Adrenal gland (tissue), 12 donors: ENCODE data around the gene RHBDF2. TPM values are rescaled to one million over a fixed set of nuclear protein-coding genes. Genes with fewer than 3 reads are reported as not detected.

Source experiments
- DNase-seq, 7 donors: peaks; one replicate each; pipeline ENCODE4 v3.0.0-alpha.2; 2019 to 2020
- H3K27ac ChIP-seq, 5 donors: fragments of 200-600 bp; sonication (generic) in 4 of 5; 1 replicate in 3 of 5; 2 replicates in 2 of 5; pipeline versions ENCODE4 v1.5.1 to v1.8.0; 2016 to 2020; ENCODE audit warnings: mild to moderate bottlenecking in 1 of 5
- H3K27me3 ChIP-seq: fragments of 200-600 bp; 2 replicates; pipeline ENCODE4 v1.8.0; 2021
- H3K36me3 ChIP-seq, 2 donors: fragments of 200-600 bp; replicated peaks in 1 of 2; 1 replicate in 1 of 2; 2 replicates in 1 of 2; pipeline versions ENCODE4 v1.5.1 to v1.8.0; 2018 to 2022
- H3K4me1 ChIP-seq, 2 donors: fragments of 200-600 bp; replicated peaks in 1 of 2; 1 replicate in 1 of 2; 2 replicates in 1 of 2; pipeline versions ENCODE4 v1.5.1 to v1.8.0; 2018 to 2021
- H3K4me3 ChIP-seq, 4 donors: fragments of 200-600 bp; sonication (generic) in 3 of 4; one replicate each; pipeline ENCODE4 v1.5.1; 2016 to 2018
- H3K9me3 ChIP-seq, 3 donors: fragments of 200-600 bp; sonication (generic) in 1 of 3; replicated peaks in 1 of 3; 1 replicate in 2 of 3; 2 replicates in 1 of 3; pipeline versions ENCODE4 v1.5.1 to v1.8.0; 2016 to 2021
- CTCF ChIP-seq, 6 experiments: fragments of 450-650 bp in 4 of 6; fragments of 200-600 bp in 2 of 6; sonication (generic) in 1 of 6; IDR thresholded peaks; 1 replicate in 5 of 6; 2 replicates in 1 of 6; pipeline versions ENCODE4 v1.5.1 to v1.8.0; 2016 to 2021; ENCODE audit warnings: antibody characterized with exemption in 6 of 6, mild to moderate bottlenecking in 2 of 6, moderate library complexity in 1 of 6
- POLR2A ChIP-seq, 2 donors: fragments of 450-650 bp; IDR thresholded peaks; one replicate each; pipeline ENCODE4 v1.6.1; 2017; ENCODE audit warnings: antibody characterized with exemption in 2 of 2, mild to moderate bottlenecking in 2 of 2, moderate library complexity in 1 of 2
- WGBS, 4 donors: extraction: QIAGEN DNeasy Blood & Tissue Kit in 2 of 4; methylation state at CpG; one replicate each; pipeline versions ENCODE4 v1.1.5 to v1.1.7; 2013 to 2017; 5-methylcytosine and 5-hydroxymethylcytosine counted together
- intact Hi-C, 2 donors: fragments of 100-400 bp; cut with DNase I; formaldehyde crosslinking; loops; one replicate each; pipeline versions ENCODE4 v1.14.1 to v1.15.0; 2022 to 2023
- polyA plus RNA-seq, 3 donors: library from polyadenylated mRNA; stranded (reverse); fragments of 200-250 nt in 2 of 3; fragments of 350-450 nt in 1 of 3; fragmentation: Illumina TruSeq in 1 of 3; extraction: RNeasy Lipid Tissue Mini Kit (QIAGEN cat#74804) in 1 of 3; gene quantifications; one replicate each; pipeline ENCODE4 v1.2.3, GENCODE V29; 2013 to 2014
- total RNA-seq, 9 donors: library from RNA; depleted of rRNA in 4 of 9; stranded (reverse); fragments of >200 nt in 4 of 9; fragments of 120-200 nt in 1 of 9; fragmentation: NEBNext Ultra II Directional in 1 of 9; extraction: Animal tissue kit (Norgen Biotek cat#: 25700) in 1 of 9; gene quantifications; one replicate each; pipeline versions ENCODE4 v1.1.0 to v1.2.4, GENCODE V29; 2013 to 2023
- donor health status: healthy with polysubstance abuse.
- donor health status: Bipolar disorder and iron deficiency.
- donor health status: DM: yes; HTN: yes; CAD: no.
- donor health status: DM: no; HTN: no; CAD: no.
- donor health status: DM: no; HTN: no; CAD: no.
- donor health status: DM: yes; HTN: yes; CAD: no.

RHBDF2 gene
- total and polyA plus RNA-seq, 12 donors, result 4.9 to 156 (median 40.3) TPM

GRCh38 chr17:76439314-76439928 lies 61.8 kb downstream of the RHBDF2 start:
- WGBS, 4 donors, result 89 to 92% (median 91%) methylated on average over 6 of the region's 6 CpGs

GRCh38 chr17:76438906-76439305 lies 62.3 kb downstream of the RHBDF2 start:
- DNase-seq, result no peak

More at GRCh38 chr17:76439314-76439928, 61.8 kb downstream of the RHBDF2 start:
- H3K4me3 ChIP-seq, result no peak overlapping the region
- H3K4me1 ChIP-seq, result peaks cover 0 to 15% of the 10 kb centered on the region in 2 donors
- intact Hi-C loops, result no loop called here
- DNase-seq, result no peak
- no peak for TF ChIP-seq POLR2A (IDR thresholded peaks at IDR 0.05)
- TF ChIP-seq CTCF (IDR thresholded peaks at IDR 0.05), result no peak
- H3K36me3 ChIP-seq, result no peaks in the 10 kb centered on the region
- H3K27me3 ChIP-seq, result no peaks in the 10 kb centered on the region
- H3K27ac ChIP-seq, result no peak overlapping the region
- no peaks in the 10 kb centered on the region for H3K9me3 ChIP-seq

GRCh38 chr17:76437467-76438402 lies 63.5 kb downstream of the RHBDF2 start:
- Histone ChIP-seq H3K9me3 (no peaks in the 10 kb centered on the region), H3K4me1 (peaks cover 0 to 11% of the 10 kb centered on the region in 2 donors), H3K4me3 (no peak overlapping the region), H3K27ac (no peak overlapping the region), H3K36me3 (no peaks in the 10 kb centered on the region), H3K27me3 (no peaks in the 10 kb centered on the region)
- intact Hi-C loops, result no loop called here
- no peak for DNase-seq
- 77 to 82% (median 78%) methylated on average over 13 of the region's 13 CpGs for WGBS, 4 donors
- TF ChIP-seq CTCF (IDR thresholded peaks at IDR 0.05) (no peak), POLR2A (IDR thresholded peaks at IDR 0.05) (no peak)

More at GRCh38 chr17:76438906-76439305, 62.3 kb downstream of the RHBDF2 start:
- Histone ChIP-seq H3K27ac (no peak overlapping the region), H3K4me1 (peaks cover 0 to 11% of the 10 kb centered on the region in 2 donors), H3K9me3 (no peaks in the 10 kb centered on the region), H3K27me3 (no peaks in the 10 kb centered on the region), H3K4me3 (no peak overlapping the region), H3K36me3 (no peaks in the 10 kb centered on the region)
- intact Hi-C loops, result no loop called here
- no peak for TF ChIP-seq POLR2A (IDR thresholded peaks at IDR 0.05)
- TF ChIP-seq CTCF (IDR thresholded peaks at IDR 0.05), result no peak
- WGBS, 4 donors, result 80 to 98% (median 90%) methylated on average over 9 of the region's 9 CpGs

GRCh38 chr17:76435751-76436150 lies 65.5 kb downstream of the RHBDF2 start:
- DNase-seq, result no peak
- Histone ChIP-seq H3K27ac (no peak overlapping the region), H3K36me3 (no peaks in the 10 kb centered on the region), H3K4me3 (no peak overlapping the region), H3K9me3 (no peaks in the 10 kb centered on the region), H3K27me3 (no peaks in the 10 kb centered on the region), H3K4me1 (peaks cover 0 to 8% of the 10 kb centered on the region in 2 donors)
- 92 to 96% (median 94%) methylated on average over 2 to 11 of the region's 11 CpGs for WGBS, 4 donors
- intact Hi-C loops, result no loop called here
- TF ChIP-seq POLR2A (IDR thresholded peaks at IDR 0.05) (no peak), CTCF (IDR thresholded peaks at IDR 0.05) (no peak)
